Uterus (tissue), 4 donors: ENCODE data around the gene ANKFN1. TPM values are rescaled to one million over a fixed set of nuclear protein-coding genes. Genes with fewer than 3 reads are reported as not detected.

Experiments used
- DNase-seq, 2 donors: peaks; one replicate each; pipeline ENCODE4 v3.0.0-alpha.2; 2019 to 2020
- H3K27ac ChIP-seq, 2 donors: fragments of 200-600 bp; sonication (generic); 1 replicate in 1 of 2; 2 replicates in 1 of 2; pipeline ENCODE4 v1.5.1; 2016 to 2018
- H3K27me3 ChIP-seq, 2 donors: fragments of 200-600 bp; sonication (generic); one replicate each; pipeline ENCODE4 v1.5.1; 2018 to 2019; ENCODE audit warnings: control low read depth in 1 of 2
- H3K36me3 ChIP-seq, 2 donors: fragments of 200-600 bp; sonication (generic); one replicate each; pipeline ENCODE4 v1.5.1; 2019; ENCODE audit warnings: control low read depth in 1 of 2
- H3K4me1 ChIP-seq, 2 donors: fragments of 200-600 bp; sonication (generic); one replicate each; pipeline ENCODE4 v1.5.1; 2018 to 2019; ENCODE audit warnings: control low read depth in 1 of 2
- H3K4me3 ChIP-seq, 2 donors: fragments of 200-600 bp; sonication (generic); 1 replicate in 1 of 2; 2 replicates in 1 of 2; pipeline ENCODE4 v1.5.1; 2018 to 2019; ENCODE audit warnings: mild to moderate bottlenecking in 1 of 2
- H3K9me3 ChIP-seq, 2 donors: fragments of 200-600 bp; sonication (generic); one replicate each; pipeline ENCODE4 v1.5.1; 2019; ENCODE audit warnings: control low read depth in 1 of 2
- CTCF ChIP-seq, 4 experiments: fragments of 200-600 bp in 2 of 4; fragments of 450-650 bp in 2 of 4; sonication (generic) in 2 of 4; IDR thresholded peaks; one replicate each; pipeline ENCODE4 v1.5.1; 2016 to 2019; ENCODE audit warnings: antibody characterized with exemption in 4 of 4, mild to moderate bottlenecking in 2 of 4, moderate library complexity in 1 of 4
- POLR2A ChIP-seq, 2 donors: fragments of 450-650 bp; IDR thresholded peaks; one replicate each; pipeline ENCODE4 v1.6.1; 2016; ENCODE audit warnings: antibody characterized with exemption in 2 of 2, mild to moderate bottlenecking in 1 of 2, moderate library complexity in 1 of 2
- intact Hi-C: fragments of 100-400 bp; cut with DNase I; formaldehyde crosslinking; loops from one replicate; pipeline ENCODE4 v1.15.1; 2023; ENCODE audit warnings: low total_unique reads
- total RNA-seq, 4 donors: library from RNA; depleted of rRNA in 3 of 4; stranded (reverse); fragments of >200 nt in 3 of 4; gene quantifications; one replicate each; pipeline versions ENCODE4 v1.1.0 to v1.2.4, GENCODE V29; 2014 to 2023
- donor health status: DM: yes; HTN: yes; CAD: no.

The ANKFN1 gene
- total RNA-seq, 4 donors from 2014 or later = 0.27 to 2.6 TPM; not detected in 2

GRCh38 chr17:56173026-56173425 is 19.8 kb downstream of the ANKFN1 start:
- H3K27me3 ChIP-seq = no peaks in the 10 kb centered on the region
- H3K4me3 ChIP-seq = no peak overlapping the region
- no peak for DNase-seq
- TF ChIP-seq POLR2A (IDR thresholded peaks at IDR 0.05) (no peak), CTCF (IDR thresholded peaks at IDR 0.05) (no peak)
- no peaks in the 10 kb centered on the region for H3K36me3 ChIP-seq
- intact Hi-C loops = no loop called here
- no peaks in the 10 kb centered on the region for H3K9me3 ChIP-seq
- no peaks in the 10 kb centered on the region for H3K4me1 ChIP-seq
- H3K27ac ChIP-seq = no peak overlapping the region

DNA sequence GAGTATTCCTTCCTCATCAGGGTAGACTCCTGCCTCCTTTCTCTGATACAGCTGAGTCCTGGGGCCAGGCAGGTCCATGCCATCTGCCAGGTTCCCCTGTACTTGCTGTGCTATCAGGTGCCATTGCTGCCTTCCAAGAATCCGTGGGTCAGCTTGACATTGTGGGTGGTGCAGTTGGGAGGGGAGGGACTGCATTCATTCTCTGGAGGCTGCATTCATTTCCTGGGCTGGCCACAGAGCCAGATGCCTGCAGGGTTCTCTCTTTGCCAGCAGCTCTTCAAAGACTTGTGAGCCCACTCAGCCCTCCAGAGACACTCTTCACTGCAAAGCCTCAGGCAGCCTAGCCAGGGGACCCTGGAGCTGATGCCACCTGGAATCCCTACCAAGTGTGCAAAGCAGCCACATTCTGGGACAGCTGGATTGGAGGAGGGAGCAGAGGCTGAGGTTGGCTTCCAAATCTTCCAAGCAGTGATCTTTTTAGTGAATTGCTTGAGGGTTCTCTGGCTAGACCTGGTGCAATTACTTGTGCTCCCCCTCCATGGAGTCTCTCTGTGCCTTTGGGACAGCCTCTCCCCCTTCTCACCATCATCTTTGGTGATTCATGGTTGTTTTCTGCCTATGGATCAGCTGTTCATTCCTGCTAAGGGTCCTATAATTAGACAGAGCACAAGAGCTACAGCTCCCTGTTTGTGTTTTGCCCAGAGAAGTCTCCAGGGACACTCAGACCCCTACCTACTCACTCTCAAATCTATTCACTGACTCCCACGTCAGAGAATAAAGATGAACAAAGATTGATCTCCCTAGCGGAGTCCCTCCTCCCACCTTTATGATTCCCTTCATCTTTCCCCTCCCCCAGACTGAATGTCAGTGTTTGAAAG is 20.9 kb downstream of the ANKFN1 start:
- H3K4me1 ChIP-seq = no peaks in the 10 kb centered on the region
- TF ChIP-seq CTCF (IDR thresholded peaks at IDR 0.05) = no peak

DNA sequence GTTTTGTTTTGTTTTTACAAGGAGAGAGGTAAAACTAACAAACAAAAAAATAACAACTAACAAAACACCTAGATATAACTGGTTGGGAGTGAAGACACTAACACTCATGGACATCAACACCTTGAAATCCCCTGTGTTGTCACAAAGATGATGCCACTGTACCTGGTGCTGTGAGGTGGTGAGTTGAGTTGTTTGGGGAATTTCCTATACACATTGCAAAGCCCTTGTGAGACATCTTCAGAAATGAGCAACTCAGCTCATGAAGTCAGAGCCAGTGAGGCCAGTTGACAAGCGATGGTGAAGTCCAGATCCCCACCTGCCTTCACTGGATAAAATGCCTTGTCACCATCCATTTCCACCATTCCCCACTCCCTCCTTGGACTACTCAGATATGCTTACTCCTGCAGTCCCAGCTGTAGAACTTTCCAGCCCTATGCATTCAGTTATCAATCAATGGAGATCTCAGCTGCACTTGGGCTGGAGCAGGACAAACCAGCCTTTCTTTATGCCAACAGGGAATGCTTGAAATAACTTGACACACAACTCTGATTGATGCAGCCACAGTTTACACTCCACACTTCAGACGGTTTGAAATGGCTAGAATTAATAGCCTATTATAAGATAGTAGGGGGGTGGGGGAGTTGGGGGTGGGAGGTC is 22.2 kb downstream of the ANKFN1 start:
- DNase-seq = no peak
- TF ChIP-seq CTCF (IDR thresholded peaks at IDR 0.05) = no peak
- no peak for TF ChIP-seq POLR2A (IDR thresholded peaks at IDR 0.05)
- no peaks in the 10 kb centered on the region for H3K36me3 ChIP-seq
- no peak overlapping the region for H3K4me3 ChIP-seq
- H3K27ac ChIP-seq = no peak overlapping the region
- no peaks in the 10 kb centered on the region for H3K27me3 ChIP-seq
- intact Hi-C loops = no loop called here
- no peaks in the 10 kb centered on the region for H3K4me1 ChIP-seq
- H3K9me3 ChIP-seq = no peaks in the 10 kb centered on the region

More for the DNA sequence above, 20.9 kb downstream of the ANKFN1 start:
- Histone ChIP-seq H3K27me3 (no peaks in the 10 kb centered on the region), H3K27ac (no peak overlapping the region), H3K9me3 (no peaks in the 10 kb centered on the region), H3K36me3 (no peaks in the 10 kb centered on the region), H3K4me3 (no peak overlapping the region)
- no peak for DNase-seq
- intact Hi-C loops = no loop called here

GRCh38 chr17:56176091-56176490 is 22.8 kb downstream of the ANKFN1 start:
- no peak for TF ChIP-seq POLR2A (IDR thresholded peaks at IDR 0.05)
- no peak for TF ChIP-seq CTCF (IDR thresholded peaks at IDR 0.05)
- Histone ChIP-seq H3K4me3 (no peak overlapping the region), H3K27ac (no peak overlapping the region), H3K9me3 (no peaks in the 10 kb centered on the region), H3K36me3 (no peaks in the 10 kb centered on the region), H3K27me3 (no peaks in the 10 kb centered on the region), H3K4me1 (no peaks in the 10 kb centered on the region)
- intact Hi-C loops = no loop called here
- DNase-seq = no peak

DNA sequence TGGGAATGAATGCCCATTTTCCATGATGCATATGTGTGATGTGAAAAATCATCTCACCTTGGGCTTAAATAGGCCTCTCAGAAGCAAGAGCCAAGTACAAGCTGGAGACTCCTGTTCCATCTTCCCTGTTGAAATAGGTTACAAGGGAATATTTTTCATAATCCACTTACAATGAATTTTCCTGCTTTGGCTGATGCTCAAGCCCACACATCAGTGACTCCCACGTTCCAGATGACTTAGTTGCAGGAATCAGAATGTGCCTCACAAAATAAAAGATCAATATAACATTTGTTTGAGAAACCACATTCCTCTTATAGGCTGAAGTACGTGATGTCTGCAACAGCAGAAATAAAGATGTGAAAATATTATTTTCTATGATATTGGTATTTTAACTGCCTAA is 24.1 kb downstream of the ANKFN1 start:
- Histone ChIP-seq H3K27ac (no peak overlapping the region), H3K4me1 (no peaks in the 10 kb centered on the region), H3K9me3 (no peaks in the 10 kb centered on the region), H3K4me3 (no peak overlapping the region), H3K36me3 (no peaks in the 10 kb centered on the region), H3K27me3 (no peaks in the 10 kb centered on the region)
- intact Hi-C loops = no loop called here
- TF ChIP-seq CTCF (IDR thresholded peaks at IDR 0.05) = no peak
- no peak for TF ChIP-seq POLR2A (IDR thresholded peaks at IDR 0.05)
- no peak for DNase-seq
